NT2/D1 (cell line): ENCODE data around the gene C13orf42.

ENCODE experiments used
- SUZ12 ChIP-seq: IDR thresholded peaks from 2 replicates; pipeline ENCODE4 v1.6.1; 2011; ENCODE audit not compliant: insufficient read length, insufficient read depth; ENCODE audit errors: extremely low read depth
- YY1 ChIP-seq: IDR thresholded peaks from 2 replicates; pipeline ENCODE4 v1.6.1; 2011; ENCODE audit not compliant: insufficient read length, insufficient read depth

- TF ChIP-seq YY1 (no peak), SUZ12 (no peak)
These were observed 2.3 kb upstream of the C13orf42 start for GRCh38 chr13:51113186-51113881.
